ENCODE measurements around the gene THBD. TPM values are rescaled to one million over a fixed set of nuclear protein-coding genes. Genes with fewer than 3 reads are reported as not detected.

Gene THBD
- total RNA-seq, 1 donor: 82.1 TPM

DNA sequence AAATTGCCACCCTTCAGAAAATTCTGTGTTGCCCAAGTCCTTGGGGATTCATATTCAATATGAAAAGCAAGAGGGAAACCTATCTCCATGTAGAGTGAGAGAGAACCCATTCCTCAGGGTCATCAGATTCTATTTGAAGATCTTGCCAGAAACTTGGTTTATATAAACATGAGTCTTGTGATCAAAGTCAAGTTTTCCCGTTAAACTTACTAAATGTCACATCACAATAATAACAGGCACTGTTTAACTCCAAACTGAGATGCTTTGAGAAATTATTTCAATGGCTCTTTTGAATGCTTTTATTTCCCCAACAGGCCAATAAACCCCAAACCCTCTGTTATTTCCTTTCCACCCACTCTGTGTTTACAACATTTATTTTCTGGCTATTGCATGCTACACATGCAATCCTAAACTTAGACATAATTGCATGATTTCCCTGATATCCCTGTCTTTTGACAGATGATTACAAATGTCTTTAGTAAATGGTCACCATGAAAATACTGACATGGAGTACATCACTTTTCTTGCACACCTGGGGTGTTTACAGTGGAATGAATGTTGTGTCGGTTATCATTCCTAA, 45.5 kb downstream of the THBD start:
- Histone ChIP-seq H3K4me3 (ENCODE audit: low read length) (no peak overlapping the region), H3K27me3 (ENCODE audit: insufficient read depth, low read length) (no peaks in the 10 kb centered on the region), H3K9me3 (ENCODE audit: low read depth, low read length) (no peaks in the 10 kb centered on the region), H3K4me1 (ENCODE audit: insufficient read depth, low read length) (no peaks in the 10 kb centered on the region)

DNA sequence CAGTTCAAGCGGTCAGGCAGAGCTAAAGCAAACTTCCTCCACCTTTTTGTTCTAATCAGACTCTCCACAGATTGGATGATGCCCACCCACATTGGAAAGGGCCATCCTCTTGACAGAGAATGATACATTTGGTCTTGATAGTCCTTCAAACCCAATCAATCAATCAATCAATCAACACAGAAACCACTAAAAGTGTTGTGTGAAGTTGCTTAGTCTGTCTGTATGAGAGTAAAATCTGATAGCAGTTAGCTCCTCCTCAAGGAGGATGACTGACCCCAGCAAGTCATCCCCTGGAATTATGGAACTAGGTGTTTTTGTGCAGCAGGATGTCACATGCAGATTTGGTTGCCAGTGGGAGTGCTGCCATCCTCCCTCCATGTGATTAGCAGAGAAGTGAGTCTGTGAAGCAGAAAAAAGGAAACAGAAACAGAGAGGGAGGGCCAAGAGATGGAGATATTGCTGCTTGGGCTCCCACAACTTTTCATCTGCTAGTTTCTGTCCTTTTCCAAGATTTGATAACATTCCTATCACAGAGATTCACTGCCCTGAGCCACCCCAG, 46.3 kb downstream of the THBD start:
- no peaks in the 10 kb centered on the region for H3K27me3 ChIP-seq (ENCODE audit: insufficient read depth, low read length)
- no peak overlapping the region for H3K4me3 ChIP-seq (ENCODE audit: low read length)
- no peaks in the 10 kb centered on the region for H3K4me1 ChIP-seq (ENCODE audit: insufficient read depth, low read length)
- H3K9me3 ChIP-seq (ENCODE audit: low read depth, low read length): no peaks in the 10 kb centered on the region

DNA sequence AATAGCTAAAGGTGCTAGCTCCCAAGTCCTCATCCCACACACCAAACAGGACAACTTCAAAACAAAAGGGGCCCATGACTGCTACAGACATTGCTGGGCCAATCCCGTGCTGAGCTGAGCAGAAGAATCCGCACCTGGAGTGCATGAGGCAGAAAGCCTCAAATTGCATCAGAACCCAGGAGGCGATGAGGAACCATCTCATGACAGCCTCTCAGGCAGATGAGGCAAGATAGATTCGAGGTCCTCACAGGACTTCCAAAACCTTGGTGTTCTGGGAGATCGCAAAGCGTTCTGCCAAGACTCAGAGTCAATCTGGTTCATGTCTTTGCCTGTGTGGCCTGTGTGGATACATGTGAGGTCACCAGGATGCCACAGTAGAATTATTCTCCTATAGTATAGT, 47.2 kb downstream of the THBD start:
- no peaks in the 10 kb centered on the region for H3K4me1 ChIP-seq (ENCODE audit: insufficient read depth, low read length)
- no peaks in the 10 kb centered on the region for H3K27me3 ChIP-seq (ENCODE audit: insufficient read depth, low read length)
- H3K9me3 ChIP-seq (ENCODE audit: low read depth, low read length): no peaks in the 10 kb centered on the region
- H3K4me3 ChIP-seq (ENCODE audit: low read length): no peak overlapping the region

DNA sequence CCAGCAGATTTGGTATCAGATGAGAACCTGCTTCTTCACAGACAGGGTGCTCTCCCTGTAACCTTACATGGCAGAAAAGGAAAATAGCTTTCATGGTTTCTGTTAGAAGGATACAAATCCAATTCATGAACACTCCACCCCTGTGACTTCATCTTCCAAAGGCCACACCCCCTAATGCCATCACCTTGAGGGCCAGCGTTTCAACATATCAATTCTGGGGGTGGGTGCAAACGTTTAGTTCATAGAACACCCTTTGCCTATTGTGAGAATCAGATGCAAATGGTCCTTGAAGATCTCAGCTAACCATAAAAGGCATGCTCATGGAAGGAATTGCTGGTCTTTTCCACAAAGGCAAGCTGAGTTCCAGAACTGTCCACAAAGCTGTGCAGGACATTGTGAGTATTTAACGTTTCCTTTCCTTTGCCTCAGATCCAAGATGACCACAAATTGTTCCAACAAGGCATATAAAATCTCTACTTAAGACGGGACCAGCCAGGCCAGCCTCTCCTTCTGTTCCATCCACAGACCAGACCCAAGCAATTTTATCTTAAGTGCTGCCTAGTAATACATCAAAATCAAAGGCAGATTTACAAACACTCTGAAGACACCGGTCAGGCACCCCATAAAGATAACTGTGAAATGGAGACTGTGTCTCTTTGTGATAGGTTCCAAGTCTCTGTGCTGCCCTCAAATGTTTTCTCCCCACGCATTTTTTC, 49.1 kb downstream of the THBD start:
- no peak overlapping the region for H3K4me3 ChIP-seq (ENCODE audit: low read length)
- H3K4me1 ChIP-seq (ENCODE audit: insufficient read depth, low read length): no peaks in the 10 kb centered on the region
- H3K27me3 ChIP-seq (ENCODE audit: insufficient read depth, low read length): no peaks in the 10 kb centered on the region
- no peaks in the 10 kb centered on the region for H3K9me3 ChIP-seq (ENCODE audit: low read depth, low read length)

DNA sequence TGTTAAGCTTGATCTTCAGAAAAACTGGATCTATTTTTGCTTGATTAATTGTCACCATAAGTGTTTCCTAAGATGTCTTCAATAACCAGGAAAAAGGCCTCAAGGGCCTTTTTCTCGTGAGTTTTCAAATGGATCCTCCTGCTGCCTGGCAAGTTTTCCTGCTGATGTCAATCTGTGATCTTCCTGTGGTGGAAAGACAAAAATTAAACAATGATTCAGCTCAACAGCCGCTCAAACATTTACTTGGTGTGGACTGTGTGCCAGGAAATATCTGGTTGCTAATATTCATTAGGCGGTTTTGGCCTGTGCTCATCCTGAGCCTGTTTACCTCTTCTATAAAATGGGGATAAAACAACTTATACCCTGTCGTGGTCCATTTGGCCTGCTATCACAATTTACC, 49.7 kb downstream of the THBD start:
- Histone ChIP-seq H3K4me3 (ENCODE audit: low read length) (no peak overlapping the region), H3K27me3 (ENCODE audit: insufficient read depth, low read length) (no peaks in the 10 kb centered on the region), H3K4me1 (ENCODE audit: insufficient read depth, low read length) (no peaks in the 10 kb centered on the region), H3K9me3 (ENCODE audit: low read depth, low read length) (no peaks in the 10 kb centered on the region)

DNA sequence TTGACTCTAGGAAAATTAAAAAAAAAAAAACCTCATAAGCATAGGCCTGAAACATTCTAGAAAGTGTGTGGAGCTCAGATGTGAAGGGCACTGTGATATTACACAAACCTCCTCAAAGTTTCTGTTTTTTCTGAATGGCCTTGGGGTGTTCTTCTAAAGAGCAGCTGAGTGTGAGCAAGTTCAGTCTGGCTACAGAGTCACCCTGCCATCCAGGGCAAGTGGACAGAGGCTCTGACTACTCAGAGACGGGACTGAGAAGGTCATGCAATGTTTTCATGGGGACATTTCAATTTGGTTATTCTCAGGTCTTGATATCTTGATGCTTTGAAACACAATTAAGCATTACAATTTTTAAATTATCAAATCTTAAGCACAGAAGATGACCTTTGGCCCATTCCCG, 51.0 kb downstream of the THBD start:
- no peaks in the 10 kb centered on the region for H3K9me3 ChIP-seq (ENCODE audit: low read depth, low read length)
- no peaks in the 10 kb centered on the region for H3K4me1 ChIP-seq (ENCODE audit: insufficient read depth, low read length)
- H3K27me3 ChIP-seq (ENCODE audit: insufficient read depth, low read length): no peaks in the 10 kb centered on the region

DNA sequence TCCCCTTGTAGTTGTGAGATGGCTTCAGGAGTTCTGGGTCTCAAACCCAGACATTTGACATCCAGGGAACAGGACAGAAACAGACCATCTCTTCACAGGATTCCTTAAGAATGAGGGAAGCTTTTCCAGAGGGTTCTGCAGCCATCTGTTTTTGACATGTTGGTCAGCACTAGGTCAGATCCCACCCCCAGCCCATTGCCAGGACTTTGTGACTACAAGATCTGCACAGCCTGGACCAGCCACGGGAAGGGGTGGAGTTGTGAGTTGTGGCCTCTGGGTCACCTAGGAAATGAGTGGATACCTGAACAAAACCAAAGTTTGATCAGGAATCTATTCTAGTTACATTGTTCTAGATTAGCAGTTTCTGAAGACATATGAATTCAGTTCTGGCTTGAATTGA, 53.5 kb downstream of the THBD start:
- no peak overlapping the region for H3K4me3 ChIP-seq (ENCODE audit: low read length)
- H3K9me3 ChIP-seq (ENCODE audit: low read depth, low read length): no peaks in the 10 kb centered on the region
- H3K27me3 ChIP-seq (ENCODE audit: insufficient read depth, low read length): no peaks in the 10 kb centered on the region
- no peaks in the 10 kb centered on the region for H3K4me1 ChIP-seq (ENCODE audit: insufficient read depth, low read length)

More for the DNA sequence above, 51.0 kb downstream of the THBD start:
- H3K4me3 ChIP-seq (ENCODE audit: low read length): no peak overlapping the region

Other genes with a start within 250 kb of the THBD start
- gene SSTR4, start 14.4 kb downstream of the THBD start, total RNA-seq: not detected
- gene CD93, start 36.7 kb upstream of the THBD start, total RNA-seq: 85.5 TPM

All from mononuclear cell (primary cell).